Fibroblast of villous mesenchyme (primary cell): Measurements from ENCODE around the gene VSX2. TPM values are rescaled to one million over a fixed set of nuclear protein-coding genes. Genes with fewer than 3 reads are reported as not detected.

Source experiments
- DNase-seq: peaks from one replicate; pipeline ENCODE4 v3.0.0-alpha.2; 2010; ENCODE audit warnings: low read depth
- H3K4me3 ChIP-seq: 2 replicates; pipeline ENCODE4 v1.5.1; 2011; ENCODE audit warnings: low read depth, mild to moderate bottlenecking, low read length
- CTCF ChIP-seq: IDR thresholded peaks from 2 replicates; pipeline ENCODE4 v1.5.1; 2012; ENCODE audit warnings: low read depth, mild to moderate bottlenecking, low read length; ENCODE audit not compliant: insufficient read depth
- total RNA-seq: library from RNA; depleted of rRNA; stranded (reverse); fragments of >200 nt; gene quantifications from 2 replicates; pipeline ENCODE4 v1.2.3, GENCODE V29; 2012

Gene VSX2
- total RNA-seq, 1 donor, result not detected

DNA sequence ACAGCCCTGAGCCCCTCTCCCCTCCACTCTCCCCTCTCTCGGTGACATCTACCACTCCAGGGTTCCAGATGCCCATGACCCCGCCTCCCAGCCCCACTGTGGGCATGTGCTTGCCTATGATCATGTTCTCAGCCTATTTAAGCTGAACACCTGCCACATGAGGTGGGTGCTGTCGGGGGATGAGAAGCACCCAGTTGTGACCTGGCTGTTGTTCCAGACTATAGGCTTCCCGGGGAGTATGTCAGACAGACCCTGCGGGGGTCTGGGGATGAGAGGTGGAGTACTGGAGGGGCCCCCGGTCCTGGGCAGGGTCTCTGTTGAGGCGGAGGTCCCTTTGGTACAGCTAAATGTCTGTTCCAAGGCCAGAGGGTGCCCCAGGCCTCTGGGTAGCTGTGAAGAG is 6.0 kb downstream of the VSX2 start:
- TF ChIP-seq CTCF, result no peak
- H3K4me3 ChIP-seq, result no peak overlapping the region
- no peak for DNase-seq

GRCh38 chr14:74246542-74246941 is 7.3 kb downstream of the VSX2 start:
- DNase-seq, result no peak
- no peak for TF ChIP-seq CTCF
- no peak overlapping the region for H3K4me3 ChIP-seq

DNA sequence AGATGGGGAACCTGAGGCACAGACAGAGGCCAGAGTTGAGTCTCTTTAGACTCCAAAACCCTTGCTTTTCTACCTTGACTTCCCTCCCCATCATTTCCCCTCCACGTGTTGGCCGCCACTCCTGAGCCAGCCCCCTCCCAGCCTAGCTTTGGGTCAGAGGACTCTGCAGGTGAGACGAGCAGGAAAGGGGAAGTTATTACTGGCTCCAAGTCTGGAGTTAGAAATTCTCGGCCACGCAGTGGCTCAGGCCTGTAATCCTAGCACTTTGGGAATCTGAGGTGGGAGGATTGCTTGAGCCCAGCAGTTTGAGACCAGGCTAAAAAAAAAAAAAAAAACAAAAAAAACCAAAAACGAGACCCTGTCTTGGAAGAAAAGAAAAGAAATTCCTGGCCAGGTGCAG is 8.8 kb downstream of the VSX2 start:
- no peak overlapping the region for H3K4me3 ChIP-seq
- DNase-seq, result no peak
- no peak for TF ChIP-seq CTCF

- no peak overlapping the region for H3K4me3 ChIP-seq
- TF ChIP-seq CTCF, result no peak
- DNase-seq, result no peak
Measured at GRCh38 chr14:74249433-74250375, 10.5 kb downstream of the VSX2 start.

GRCh38 chr14:74255281-74255680 is 16.0 kb downstream of the VSX2 start:
- DNase-seq, result no peak
- TF ChIP-seq CTCF, result no peak
- no peak overlapping the region for H3K4me3 ChIP-seq

DNA sequence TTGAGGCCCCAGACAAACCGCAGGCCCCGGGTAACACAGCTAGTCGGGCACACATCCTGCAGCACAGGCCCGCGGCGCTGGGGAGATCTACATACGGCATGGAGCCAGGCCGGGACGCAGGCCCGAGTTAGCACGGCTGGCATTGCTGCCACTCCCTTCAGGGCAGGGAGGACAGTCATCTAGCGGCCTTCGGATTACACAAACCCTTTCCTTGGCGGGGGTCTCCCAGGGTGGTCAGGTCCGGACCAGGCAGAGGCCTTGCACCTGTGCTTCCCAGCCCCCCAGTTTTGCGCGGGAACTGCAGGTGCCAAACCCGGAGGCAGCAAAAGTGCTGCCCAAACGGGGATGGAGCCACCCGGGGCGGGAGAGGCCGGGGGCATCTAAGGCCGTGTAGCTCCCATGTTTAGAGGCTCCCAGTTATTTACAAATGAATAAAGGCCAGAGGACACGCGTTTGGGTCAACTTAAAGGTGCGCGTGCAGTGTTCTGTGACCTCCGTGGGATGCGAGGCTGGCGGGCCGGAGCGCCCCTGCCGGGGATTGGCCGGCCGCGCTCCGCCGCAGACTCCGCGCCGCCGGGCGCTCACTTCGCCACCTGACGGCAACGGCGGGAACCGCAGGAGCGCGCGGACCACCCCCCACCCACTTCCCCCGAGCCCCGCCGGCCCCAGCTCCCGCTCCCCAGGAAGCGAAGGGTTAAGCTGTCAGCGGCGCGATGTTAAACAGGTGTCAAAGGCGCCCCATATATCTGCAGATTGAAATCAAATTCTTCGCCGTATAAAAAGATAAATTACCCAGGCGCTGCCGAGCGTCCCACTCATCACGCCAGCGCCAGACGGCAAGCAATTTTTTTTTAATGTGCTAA is 18.1 kb downstream of the VSX2 start:
- peak; percentile 70 for TF ChIP-seq CTCF
- DNase-seq, result peak; percentile 19
- H3K4me3 ChIP-seq, result peak overlapping the region; percentile 64
